ENCODE data around the gene SPON2.

SPON2 gene

GRCh38 chr4:1172971-1173757 lies 781 bp upstream of the SPON2 start:
- in situ Hi-C loops (cut with MboI; ENCODE audit: low sequenced_read_pairs), result no loop called here

- in situ Hi-C loops (cut with MboI; ENCODE audit: low sequenced_read_pairs), result no loop called here
These were observed 814 bp downstream of the SPON2 start for GRCh38 chr4:1171311-1172227.

- in situ Hi-C loops (cut with MboI; ENCODE audit: low sequenced_read_pairs), result no loop called here
These were observed 1.4 kb downstream of the SPON2 start for GRCh38 chr4:1170976-1171310.

- in situ Hi-C loops (cut with MboI; ENCODE audit: low sequenced_read_pairs), result no loop called here
These were observed 2.0 kb downstream of the SPON2 start for GRCh38 chr4:1170156-1170975.

GRCh38 chr4:1169691-1170096 lies 2.7 kb downstream of the SPON2 start:
- in situ Hi-C loops (cut with MboI; ENCODE audit: low sequenced_read_pairs), result no loop called here

GRCh38 chr4:1169171-1169671 lies 3.2 kb downstream of the SPON2 start:
- in situ Hi-C loops (cut with MboI; ENCODE audit: low sequenced_read_pairs), result no loop called here

GRCh38 chr4:1168191-1169101 lies 3.9 kb downstream of the SPON2 start:
- in situ Hi-C loops (cut with MboI; ENCODE audit: low sequenced_read_pairs), result no loop called here

- in situ Hi-C loops (cut with MboI; ENCODE audit: low sequenced_read_pairs), result no loop called here
These were observed 5.0 kb downstream of the SPON2 start for GRCh38 chr4:1167244-1167949.

- in situ Hi-C loops (cut with MboI; ENCODE audit: low sequenced_read_pairs), result no loop called here
These were observed 5.7 kb downstream of the SPON2 start for GRCh38 chr4:1166509-1167243.

- in situ Hi-C loops (cut with MboI; ENCODE audit: low sequenced_read_pairs), result no loop called here
These were observed 7.3 kb downstream of the SPON2 start for GRCh38 chr4:1164956-1165545.

- in situ Hi-C loops (cut with MboI; ENCODE audit: low sequenced_read_pairs), result no loop called here
These were observed 7.9 kb downstream of the SPON2 start for GRCh38 chr4:1164444-1164843.

GRCh38 chr4:1164040-1164439 lies 8.3 kb downstream of the SPON2 start:
- in situ Hi-C loops (cut with MboI; ENCODE audit: low sequenced_read_pairs), result no loop called here

- in situ Hi-C loops (cut with MboI; ENCODE audit: low sequenced_read_pairs), result no loop called here
These were observed 12.0 kb downstream of the SPON2 start for GRCh38 chr4:1160351-1160750.

GRCh38 chr4:1156069-1156468 lies 16.3 kb downstream of the SPON2 start:
- in situ Hi-C loops (cut with MboI; ENCODE audit: low sequenced_read_pairs), result no loop called here

- in situ Hi-C loops (cut with MboI; ENCODE audit: low sequenced_read_pairs), result no loop called here
These were observed 17.1 kb downstream of the SPON2 start for GRCh38 chr4:1155314-1155713.

- in situ Hi-C loops (cut with MboI; ENCODE audit: low sequenced_read_pairs), result no loop called here
These were observed 17.7 kb downstream of the SPON2 start for GRCh38 chr4:1154523-1155182.

GRCh38 chr4:1154126-1154522 lies 18.3 kb downstream of the SPON2 start:
- in situ Hi-C loops (cut with MboI; ENCODE audit: low sequenced_read_pairs), result no loop called here

- in situ Hi-C loops (cut with MboI; ENCODE audit: low sequenced_read_pairs), result no loop called here
These were observed 18.8 kb downstream of the SPON2 start for GRCh38 chr4:1153567-1154090.

Measured in HL-60/S4 treated with phorbol 12-myristate 13-acetate at 8.2 ng/mL for 4 days and 3 days (cell line).